Mucosa of descending colon (tissue), 3 donors: Measurements from ENCODE around the gene REEP3. TPM values are rescaled to one million over a fixed set of nuclear protein-coding genes. Genes with fewer than 3 reads are reported as not detected.

Experiments used
- ATAC-seq: fragments of 200-7000 bp; cut with Tn5 transposase; one replicate; pipeline ENCODE4 v1.9.1; 2020; ENCODE audit warnings: mild to moderate bottlenecking, moderate library complexity
- DNase-seq, 3 donors: peaks; one replicate each; pipeline ENCODE4 v3.0.0-alpha.2; 2020
- H3K36me3 ChIP-seq: fragments of 200-600 bp; one replicate; pipeline ENCODE4 v1.8.0; 2021; ENCODE audit warnings: low read depth, mild to moderate bottlenecking
- H3K4me1 ChIP-seq: fragments of 200-600 bp; one replicate; pipeline ENCODE4 v1.8.0; 2021; ENCODE audit warnings: low read depth, mild to moderate bottlenecking
- H3K4me3 ChIP-seq: fragments of 200-600 bp; one replicate; pipeline ENCODE4 v1.8.0; 2021; ENCODE audit warnings: mild to moderate bottlenecking
- H3K9me3 ChIP-seq: fragments of 200-600 bp; one replicate; pipeline ENCODE4 v1.8.0; 2021; ENCODE audit warnings: mild to moderate bottlenecking
- CTCF ChIP-seq: fragments of 200-600 bp; IDR thresholded peaks from one replicate; pipeline ENCODE4 v1.8.0; 2022; ENCODE audit warnings: antibody characterized with exemption, mild to moderate bottlenecking
- intact Hi-C, 2 donors: fragments of 100-400 bp; cut with DNase I in 1 of 2; cut with micrococcal nuclease in 1 of 2; formaldehyde crosslinking; loops; one replicate each; pipeline versions ENCODE4 v1.11.0 to v1.11.1; 2022; cut with DNase I, micrococcal nuclease
- total RNA-seq, 3 donors: library from RNA; stranded (reverse); fragmentation: NEBNext Ultra II Directional in 2 of 3; extraction: Animal tissue kit (Norgen Biotek cat#: 25700) in 2 of 3; gene quantifications; one replicate each; pipeline versions ENCODE4 v1.2.1 to v1.2.4, GENCODE V29; 2021 to 2023
- donor health status: DM: no; HTN: no; CAD: no; lungs with moderate emphysema.
- donor health status: DM: no; HTN: no; CAD: no.
- donor health status: DM: no; HTN: yes; CAD: no.

The REEP3 gene
- total RNA-seq, 3 donors from 2014 or later, result 42.1 to 61.2 (median 43.4) TPM

GRCh38 chr10:63666836-63667383 lies 145.7 kb downstream of the REEP3 start:
- Histone ChIP-seq H3K4me1 (no peaks in the 10 kb centered on the region), H3K9me3 (no peaks in the 10 kb centered on the region), H3K4me3 (no peak overlapping the region), H3K36me3 (no peaks in the 10 kb centered on the region)
- intact Hi-C loops, result no loop called here
- ATAC-seq (no peak), DNase-seq (no peak)
- TF ChIP-seq CTCF, result no peak

GRCh38 chr10:63667596-63668480 lies 146.6 kb downstream of the REEP3 start:
- no peak for DNase-seq
- Histone ChIP-seq H3K36me3 (no peaks in the 10 kb centered on the region), H3K4me3 (no peak overlapping the region), H3K4me1 (no peaks in the 10 kb centered on the region), H3K9me3 (no peaks in the 10 kb centered on the region)
- TF ChIP-seq CTCF, result no peak
- intact Hi-C loops, result no loop called here
- no peak for ATAC-seq

GRCh38 chr10:63670291-63670898 lies 149.2 kb downstream of the REEP3 start:
- Histone ChIP-seq H3K9me3 (no peaks in the 10 kb centered on the region), H3K36me3 (no peaks in the 10 kb centered on the region), H3K4me3 (no peak overlapping the region), H3K4me1 (no peaks in the 10 kb centered on the region)
- DNase-seq, result no peak
- ATAC-seq, result no peak
- intact Hi-C loops, result no loop called here
- no peak for TF ChIP-seq CTCF

- DNase-seq, result no peak
- H3K9me3 ChIP-seq, result no peaks in the 10 kb centered on the region
- H3K36me3 ChIP-seq, result no peaks in the 10 kb centered on the region
- intact Hi-C loops, result no loop called here
- H3K4me3 ChIP-seq, result no peak overlapping the region
- no peak for ATAC-seq
- H3K4me1 ChIP-seq, result no peaks in the 10 kb centered on the region
- TF ChIP-seq CTCF, result no peak
These were observed 150.2 kb downstream of the REEP3 start for GRCh38 chr10:63671317-63671937.

GRCh38 chr10:63672491-63672890 lies 151.3 kb downstream of the REEP3 start:
- no peak for DNase-seq
- Histone ChIP-seq H3K4me3 (no peak overlapping the region), H3K4me1 (no peaks in the 10 kb centered on the region), H3K36me3 (no peaks in the 10 kb centered on the region), H3K9me3 (no peaks in the 10 kb centered on the region)
- TF ChIP-seq CTCF, result no peak
- no peak for ATAC-seq
- intact Hi-C loops, result no loop called here
